Calu3 (cell line): ENCODE measurements around the gene RHBDL1. TPM values are rescaled to one million over a fixed set of nuclear protein-coding genes. Genes with fewer than 3 reads are reported as not detected.

Experiments used
- BruUV-seq: library from RNA; stranded (reverse); fragments of 400-500 nt; replicated peaks from 2 replicates; lab custom pipeline; 2021; lab: Mats Ljungman, UMichigan
- CTCF ChIA-PET: fragments of 300-600 bp; sonication (Branson Sonifier 250); formaldehyde crosslinking; loops from one replicate; lab custom pipeline; 2022; ENCODE audit warnings: antibody characterized with exemption; lab: Charles Lee
- DNase-seq: peaks from one replicate; pipeline ENCODE4 v3.0.0; 2022
- H3K27ac Mint-ChIP-seq: one replicate; pipeline ENCODE4 v1.8.0; 2022; ENCODE audit warnings: mixed read lengths; ENCODE audit not compliant: unreplicated experiment
- H3K27me3 Mint-ChIP-seq: one replicate; pipeline ENCODE4 v1.8.0; 2022; ENCODE audit warnings: mixed read lengths; ENCODE audit not compliant: unreplicated experiment
- H3K36me3 Mint-ChIP-seq: one replicate; pipeline ENCODE4 v1.8.0; 2022; ENCODE audit warnings: mild to moderate bottlenecking, moderate library complexity, mixed read lengths; ENCODE audit not compliant: insufficient read depth, unreplicated experiment
- H3K4me1 Mint-ChIP-seq: one replicate; pipeline ENCODE4 v1.8.0; 2022; ENCODE audit warnings: mild to moderate bottlenecking, low read depth, mixed read lengths; ENCODE audit not compliant: unreplicated experiment
- H3K4me3 Mint-ChIP-seq: one replicate; pipeline ENCODE4 v1.8.0; 2022; ENCODE audit warnings: mild to moderate bottlenecking, low read depth, moderate library complexity, mixed read lengths; ENCODE audit not compliant: unreplicated experiment
- H3K9me3 Mint-ChIP-seq: one replicate; pipeline ENCODE4 v1.8.0; 2022; ENCODE audit warnings: low read depth, mixed read lengths; ENCODE audit not compliant: unreplicated experiment
- intact Hi-C: fragments of 100-400 bp; cut with micrococcal nuclease; formaldehyde crosslinking; loops from one replicate; pipeline ENCODE4 v1.10.0; 2022; ENCODE audit not compliant: unreplicated experiment
- total RNA-seq: library from RNA; stranded (reverse); gene quantifications from 2 replicates; pipeline ENCODE4 v1.2.3, GENCODE V29; 2022
- TF ChIP-seq, protein P1 (sequence below): fragments of 200-600 bp; IDR thresholded peaks from one replicate; pipeline ENCODE4 v1.8.0; 2022; ENCODE audit warnings: antibody characterized with exemption; ENCODE audit not compliant: unreplicated experiment

The RHBDL1 gene
- total RNA-seq, 1 experiment from 2014 or later = 2.6 TPM

DNA sequence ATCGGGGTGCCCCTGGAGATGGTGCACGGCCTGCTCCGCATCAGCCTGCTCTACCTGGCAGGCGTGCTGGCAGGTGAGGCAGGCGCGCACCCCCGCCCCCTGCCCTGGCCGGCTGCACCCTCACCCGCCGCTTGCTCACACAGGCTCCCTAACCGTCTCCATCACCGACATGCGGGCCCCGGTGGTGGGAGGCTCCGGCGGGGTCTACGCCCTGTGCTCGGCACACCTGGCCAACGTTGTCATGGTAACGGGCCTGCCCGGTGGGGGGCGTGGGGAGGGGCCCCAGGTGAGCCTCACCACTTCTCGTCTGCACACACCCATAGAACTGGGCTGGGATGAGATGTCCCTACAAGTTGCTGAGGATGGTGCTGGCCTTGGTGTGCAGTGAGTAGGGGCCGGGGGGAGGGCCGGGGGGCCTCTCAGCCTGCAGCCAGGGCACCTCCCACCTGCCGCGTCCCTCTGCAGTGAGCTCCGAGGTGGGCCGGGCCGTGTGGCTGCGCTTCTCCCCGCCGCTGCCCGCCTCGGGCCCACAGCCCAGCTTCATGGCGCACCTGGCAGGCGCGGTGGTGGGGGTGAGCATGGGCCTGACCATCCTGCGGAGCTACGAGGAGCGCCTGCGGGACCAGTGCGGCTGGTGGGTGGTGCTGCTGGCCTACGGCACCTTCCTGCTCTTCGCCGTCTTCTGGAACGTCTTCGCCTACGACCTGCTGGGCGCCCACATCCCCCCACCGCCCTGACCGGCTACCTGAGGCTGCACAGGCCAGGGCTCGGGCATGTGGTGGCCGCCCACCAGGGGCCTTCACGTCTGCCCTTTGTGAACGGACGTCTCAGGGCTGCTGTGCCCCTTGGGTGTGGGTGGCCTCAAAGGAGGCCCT lies 2.1 kb downstream of the RHBDL1 start:
- intact Hi-C loops = no loop called here
- TF ChIP-seq, protein P1, sequence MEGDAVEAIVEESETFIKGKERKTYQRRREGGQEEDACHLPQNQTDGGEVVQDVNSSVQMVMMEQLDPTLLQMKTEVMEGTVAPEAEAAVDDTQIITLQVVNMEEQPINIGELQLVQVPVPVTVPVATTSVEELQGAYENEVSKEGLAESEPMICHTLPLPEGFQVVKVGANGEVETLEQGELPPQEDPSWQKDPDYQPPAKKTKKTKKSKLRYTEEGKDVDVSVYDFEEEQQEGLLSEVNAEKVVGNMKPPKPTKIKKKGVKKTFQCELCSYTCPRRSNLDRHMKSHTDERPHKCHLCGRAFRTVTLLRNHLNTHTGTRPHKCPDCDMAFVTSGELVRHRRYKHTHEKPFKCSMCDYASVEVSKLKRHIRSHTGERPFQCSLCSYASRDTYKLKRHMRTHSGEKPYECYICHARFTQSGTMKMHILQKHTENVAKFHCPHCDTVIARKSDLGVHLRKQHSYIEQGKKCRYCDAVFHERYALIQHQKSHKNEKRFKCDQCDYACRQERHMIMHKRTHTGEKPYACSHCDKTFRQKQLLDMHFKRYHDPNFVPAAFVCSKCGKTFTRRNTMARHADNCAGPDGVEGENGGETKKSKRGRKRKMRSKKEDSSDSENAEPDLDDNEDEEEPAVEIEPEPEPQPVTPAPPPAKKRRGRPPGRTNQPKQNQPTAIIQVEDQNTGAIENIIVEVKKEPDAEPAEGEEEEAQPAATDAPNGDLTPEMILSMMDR = no peak
- Mint-ChIP-seq H3K4me3 (peak overlapping the region; percentile 46), H3K4me1 (peaks cover 19% of the 10 kb centered on the region), H3K27me3 (no peaks in the 10 kb centered on the region), H3K36me3 (peaks cover 75% of the 10 kb centered on the region), H3K27ac (peak overlapping the region; percentile 12), H3K9me3 (no peaks in the 10 kb centered on the region)
- BruUV-seq = no TSS peak
- CTCF ChIA-PET = no interaction called here
- DNase-seq = no peak

GRCh38 chr16:678209-678857 lies 2.9 kb downstream of the RHBDL1 start:
- TF ChIP-seq, protein P1 = no peak
- Mint-ChIP-seq H3K4me1 (peaks cover 22% of the 10 kb centered on the region), H3K4me3 (no peak overlapping the region), H3K27me3 (no peaks in the 10 kb centered on the region), H3K9me3 (no peaks in the 10 kb centered on the region), H3K27ac (no peak overlapping the region), H3K36me3 (peaks cover 76% of the 10 kb centered on the region)
- DNase-seq = no peak
- intact Hi-C loops = no loop called here
- CTCF ChIA-PET = no interaction called here
- no TSS peak for BruUV-seq

GRCh38 chr16:678858-679813 lies 3.7 kb downstream of the RHBDL1 start:
- BruUV-seq = no TSS peak
- no peaks in the 10 kb centered on the region for H3K27me3 Mint-ChIP-seq
- DNase-seq = no peak
- no peak overlapping the region for H3K27ac Mint-ChIP-seq
- H3K36me3 Mint-ChIP-seq = peaks cover 76% of the 10 kb centered on the region
- intact Hi-C loops = no loop called here
- H3K4me3 Mint-ChIP-seq = peak overlapping the region; percentile 94
- CTCF ChIA-PET = interaction anchor here (0.8 kb wide), 1 partner anchor 13 kb away, joined by 3 read pairs; no protein-coding TSS in a partner anchor
- H3K4me1 Mint-ChIP-seq = peaks cover 22% of the 10 kb centered on the region
- TF ChIP-seq, protein P1 = no peak
- no peaks in the 10 kb centered on the region for H3K9me3 Mint-ChIP-seq
